ENCODE results near the gene NOS1AP.

NOS1AP gene

DNA sequence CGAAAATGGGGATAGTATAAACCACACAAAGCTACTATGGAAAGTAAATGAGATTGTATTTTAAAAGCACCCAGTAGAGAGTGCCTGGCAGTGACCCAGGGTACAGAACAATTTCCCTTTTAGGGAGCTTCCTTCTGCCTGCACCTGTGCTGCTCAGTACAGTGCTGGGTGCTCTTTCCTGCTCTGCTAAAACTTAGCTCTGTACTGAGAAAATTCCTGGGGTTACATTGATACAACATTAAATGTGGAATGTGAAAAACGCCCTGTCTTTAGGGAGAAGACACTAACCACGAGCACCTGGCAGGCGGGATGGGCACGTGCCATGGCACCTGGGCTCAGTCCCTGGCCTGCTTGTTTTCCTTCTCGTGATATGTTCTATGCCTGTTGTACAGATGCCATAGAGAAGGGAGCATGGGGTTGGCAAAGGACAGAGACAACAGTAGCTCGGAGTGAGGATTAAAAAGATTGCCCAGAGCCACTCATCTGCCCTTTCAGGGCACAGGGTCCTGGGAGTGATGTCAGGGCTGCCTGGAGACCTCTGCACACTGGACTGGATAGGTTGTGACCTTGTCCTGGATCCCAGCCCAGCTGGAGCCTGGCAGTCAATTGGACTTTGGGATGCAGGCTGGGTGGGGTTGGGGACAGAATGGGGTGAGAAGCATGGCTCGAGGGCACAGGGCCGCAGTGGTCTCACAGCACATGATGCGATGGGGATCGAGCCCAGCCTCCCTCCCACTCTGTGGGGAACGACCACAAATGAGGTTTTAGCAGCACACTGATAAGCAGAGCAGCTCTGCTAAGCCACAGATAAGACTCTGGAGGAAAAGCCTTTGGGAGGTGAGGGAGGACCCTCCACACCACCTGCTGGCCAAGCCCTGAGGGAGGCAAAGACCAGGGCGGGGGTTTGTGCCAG, 302.9 kb downstream of the NOS1AP start:
- Histone ChIP-seq H3K4me1 (ENCODE audit: control insufficient read depth, insufficient read depth, low read length) (no peaks in the 10 kb centered on the region), H3K9ac (ENCODE audit: low read depth, low read length) (no peak overlapping the region), H3K4me3 (ENCODE audit: low read depth, low read length) (no peak overlapping the region), H3K27me3 (ENCODE audit: control insufficient read depth, insufficient read depth, low read length) (no peaks in the 10 kb centered on the region), H3K9me3 (ENCODE audit: control insufficient read depth, insufficient read depth, low read length) (no peaks in the 10 kb centered on the region), H3K36me3 (ENCODE audit: control insufficient read depth, insufficient read depth, low read length) (peaks cover 8% of the 10 kb centered on the region)

DNA sequence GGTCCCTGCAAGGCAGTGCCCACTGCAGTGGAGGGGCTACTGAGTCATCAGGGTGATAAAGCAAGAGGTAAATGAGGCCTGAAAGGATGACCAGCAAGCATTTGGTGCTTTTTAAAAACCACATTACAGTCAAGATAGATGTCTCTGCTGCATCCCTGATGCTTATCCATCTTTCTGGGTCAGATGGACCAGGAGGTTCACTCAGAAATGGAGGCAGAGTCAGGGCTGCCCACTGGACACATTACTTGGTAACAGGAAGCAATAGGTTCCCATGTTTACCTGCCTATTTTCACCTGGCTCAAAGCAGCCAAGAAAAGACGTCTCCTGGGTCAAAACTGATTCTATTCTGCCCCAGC, 303.6 kb downstream of the NOS1AP start:
- no peak overlapping the region for H3K4me3 ChIP-seq (ENCODE audit: low read depth, low read length)
- no peaks in the 10 kb centered on the region for H3K4me1 ChIP-seq (ENCODE audit: control insufficient read depth, insufficient read depth, low read length)
- H3K9me3 ChIP-seq (ENCODE audit: control insufficient read depth, insufficient read depth, low read length): no peaks in the 10 kb centered on the region
- H3K36me3 ChIP-seq (ENCODE audit: control insufficient read depth, insufficient read depth, low read length): peaks cover 8% of the 10 kb centered on the region
- H3K9ac ChIP-seq (ENCODE audit: low read depth, low read length): no peak overlapping the region
- no peaks in the 10 kb centered on the region for H3K27me3 ChIP-seq (ENCODE audit: control insufficient read depth, insufficient read depth, low read length)

DNA sequence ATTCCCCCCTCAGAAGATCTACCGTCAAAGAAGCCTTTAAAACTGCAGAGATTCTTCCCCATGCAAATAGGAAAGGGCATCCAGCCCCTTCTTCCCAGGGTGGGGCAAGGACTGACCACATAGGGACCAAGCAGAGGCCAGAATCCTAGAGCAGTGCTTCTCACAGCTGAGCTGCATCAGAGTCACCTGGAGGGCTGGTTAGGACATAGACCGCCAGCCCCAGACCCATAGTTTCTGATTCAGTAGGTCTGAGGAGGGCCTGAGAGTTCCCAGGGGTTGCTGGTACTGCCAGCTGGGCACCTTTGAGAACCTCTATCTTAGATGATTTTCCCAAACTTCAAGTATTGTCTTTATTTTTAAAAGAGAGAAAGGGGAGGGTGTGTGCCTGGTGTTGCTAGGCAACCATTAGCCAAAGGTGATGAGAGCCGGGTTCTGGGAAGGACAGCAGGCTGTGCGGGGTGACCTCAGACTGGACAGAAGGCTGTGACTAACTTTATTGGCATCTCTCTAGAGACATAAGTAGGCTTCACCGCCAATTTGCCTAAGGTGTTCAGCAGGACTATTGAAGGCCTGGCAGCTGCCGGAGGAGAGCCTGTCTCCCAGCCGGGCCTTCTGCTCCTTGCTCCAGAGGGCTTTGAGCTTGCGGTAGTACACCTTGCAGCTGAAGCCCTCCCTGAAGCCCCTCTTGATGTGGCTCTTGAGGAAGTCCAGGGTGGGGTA, 304.2 kb downstream of the NOS1AP start:
- H3K4me1 ChIP-seq (ENCODE audit: control insufficient read depth, insufficient read depth, low read length): no peaks in the 10 kb centered on the region
- H3K27me3 ChIP-seq (ENCODE audit: control insufficient read depth, insufficient read depth, low read length): no peaks in the 10 kb centered on the region
- H3K36me3 ChIP-seq (ENCODE audit: control insufficient read depth, insufficient read depth, low read length): peaks cover 8% of the 10 kb centered on the region
- no peak overlapping the region for H3K9ac ChIP-seq (ENCODE audit: low read depth, low read length)
- no peak overlapping the region for H3K4me3 ChIP-seq (ENCODE audit: low read depth, low read length)
- no peaks in the 10 kb centered on the region for H3K9me3 ChIP-seq (ENCODE audit: control insufficient read depth, insufficient read depth, low read length)

DNA sequence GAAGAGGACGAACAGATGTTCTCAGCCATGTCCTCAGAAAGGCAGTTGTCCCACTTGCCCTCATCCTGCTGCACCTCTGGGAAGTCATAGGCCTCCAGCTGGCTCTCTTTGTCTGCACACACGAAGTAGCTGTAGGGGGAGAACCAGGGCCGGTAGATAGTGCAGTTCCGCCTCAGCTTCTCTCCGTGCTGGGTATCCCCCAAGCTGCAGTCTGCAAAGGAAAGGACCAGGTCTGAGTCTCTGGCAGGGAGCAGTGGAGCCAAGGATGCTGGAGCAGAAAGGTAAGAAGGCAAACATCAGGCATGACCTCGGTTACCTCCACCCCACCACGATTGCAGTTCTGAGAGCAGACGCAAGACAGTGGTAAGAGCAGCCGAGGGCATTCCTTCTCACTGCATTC, 304.9 kb downstream of the NOS1AP start:
- Histone ChIP-seq H3K9me3 (ENCODE audit: control insufficient read depth, insufficient read depth, low read length) (no peaks in the 10 kb centered on the region), H3K36me3 (ENCODE audit: control insufficient read depth, insufficient read depth, low read length) (peaks cover 8% of the 10 kb centered on the region), H3K4me1 (ENCODE audit: control insufficient read depth, insufficient read depth, low read length) (no peaks in the 10 kb centered on the region), H3K9ac (ENCODE audit: low read depth, low read length) (no peak overlapping the region), H3K27me3 (ENCODE audit: control insufficient read depth, insufficient read depth, low read length) (no peaks in the 10 kb centered on the region), H3K4me3 (ENCODE audit: low read depth, low read length) (no peak overlapping the region)

DNA sequence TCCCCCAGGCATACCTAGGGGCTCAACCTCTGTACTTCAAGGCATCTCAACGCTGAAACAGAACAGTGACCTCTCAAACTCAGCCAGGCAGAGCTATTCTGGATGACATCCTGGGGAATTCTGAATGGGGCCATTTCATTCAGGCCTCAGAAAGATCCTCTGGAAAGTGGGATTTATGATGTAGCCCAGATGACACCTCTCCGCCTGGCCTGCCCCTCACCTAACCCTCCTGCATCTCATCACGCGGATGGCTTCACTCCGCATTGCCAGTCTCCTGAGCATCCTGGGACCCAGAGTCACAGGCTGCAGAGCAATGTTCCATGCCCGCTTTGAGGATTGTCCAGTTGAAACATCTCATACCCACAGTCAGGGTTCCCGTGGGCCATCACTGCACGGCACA, 306.0 kb downstream of the NOS1AP start:
- H3K27me3 ChIP-seq (ENCODE audit: control insufficient read depth, insufficient read depth, low read length): no peaks in the 10 kb centered on the region
- no peaks in the 10 kb centered on the region for H3K9me3 ChIP-seq (ENCODE audit: control insufficient read depth, insufficient read depth, low read length)
- no peak overlapping the region for H3K4me3 ChIP-seq (ENCODE audit: low read depth, low read length)
- no peak overlapping the region for H3K9ac ChIP-seq (ENCODE audit: low read depth, low read length)
- peaks cover 8% of the 10 kb centered on the region for H3K36me3 ChIP-seq (ENCODE audit: control insufficient read depth, insufficient read depth, low read length)
- H3K4me1 ChIP-seq (ENCODE audit: control insufficient read depth, insufficient read depth, low read length): no peaks in the 10 kb centered on the region

DNA sequence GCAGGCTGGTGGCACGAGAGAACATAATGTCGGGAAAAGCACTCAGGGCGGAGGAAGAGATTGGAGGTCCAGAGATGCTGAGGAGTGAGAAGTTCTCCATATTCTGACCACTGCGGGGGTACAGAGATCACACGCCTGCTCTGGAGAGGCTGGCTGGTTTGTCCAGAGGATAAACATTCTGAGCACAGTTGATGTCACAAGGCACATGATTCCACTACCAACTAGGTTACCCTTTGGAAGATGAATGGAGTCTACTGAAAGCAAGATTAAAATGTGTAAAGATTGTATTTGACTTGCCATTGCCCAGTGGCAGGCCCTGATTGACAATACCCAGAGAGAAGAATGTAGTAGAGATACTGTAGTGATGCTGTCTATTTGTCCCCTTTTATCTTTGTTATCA, 307.2 kb downstream of the NOS1AP start, which contains the start of gene SPATA46:
TSS of gene SPATA46 (minus strand) at position 164 of the 400 bp plus-strand sequence. CDS start at position 100, 64 bp downstream.
- Histone ChIP-seq H3K9me3 (ENCODE audit: control insufficient read depth, insufficient read depth, low read length) (no peaks in the 10 kb centered on the region), H3K36me3 (ENCODE audit: control insufficient read depth, insufficient read depth, low read length) (peaks cover 8% of the 10 kb centered on the region), H3K9ac (ENCODE audit: low read depth, low read length) (no peak within 1 kb of the TSS), H3K27me3 (ENCODE audit: control insufficient read depth, insufficient read depth, low read length) (no peaks in the 10 kb centered on the region), H3K4me1 (ENCODE audit: control insufficient read depth, insufficient read depth, low read length) (no peaks in the 10 kb centered on the region), H3K4me3 (ENCODE audit: low read depth, low read length) (no peak within 1 kb of the TSS)

DNA sequence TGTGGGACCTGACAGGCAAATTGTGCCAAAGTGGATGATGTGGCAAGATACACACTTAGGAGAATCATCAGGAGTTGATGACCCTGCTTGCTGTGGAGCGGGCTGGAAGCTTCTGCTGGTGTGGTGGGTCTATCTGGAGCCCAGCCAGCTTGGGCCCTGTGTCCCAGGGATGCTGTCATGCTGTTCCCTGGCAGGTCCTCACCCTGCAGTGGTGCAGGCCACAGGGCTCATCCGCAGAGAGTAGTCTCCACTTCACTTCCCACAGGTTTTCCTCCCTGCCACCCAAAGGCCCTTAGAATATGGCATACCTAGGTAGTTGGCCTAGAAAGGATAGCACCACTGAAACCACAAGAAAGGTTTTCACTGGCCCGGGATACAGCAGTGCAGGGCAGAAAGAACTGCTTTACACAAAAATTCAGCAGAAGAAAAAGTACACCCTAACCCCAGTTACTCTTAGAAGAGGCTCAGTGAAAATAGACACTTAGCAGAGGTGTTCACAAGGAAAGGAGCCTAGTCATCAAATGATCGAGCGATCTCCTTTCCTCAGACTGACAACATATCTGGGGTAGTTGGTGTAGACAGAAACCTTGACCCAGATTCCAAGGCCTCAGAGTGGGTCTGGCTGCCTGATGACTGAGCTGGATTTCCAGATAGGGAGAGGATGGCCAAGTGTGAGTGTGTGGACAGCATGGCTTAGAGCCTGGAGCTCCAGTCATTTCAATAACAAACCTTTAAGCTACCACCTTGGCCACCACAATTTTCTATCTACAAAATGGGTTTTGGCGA, 310.8 kb downstream of the NOS1AP start:
- Histone ChIP-seq H3K36me3 (ENCODE audit: control insufficient read depth, insufficient read depth, low read length) (peaks cover 10% of the 10 kb centered on the region), H3K4me1 (ENCODE audit: control insufficient read depth, insufficient read depth, low read length) (no peaks in the 10 kb centered on the region), H3K4me3 (ENCODE audit: low read depth, low read length) (no peak overlapping the region), H3K9me3 (ENCODE audit: control insufficient read depth, insufficient read depth, low read length) (no peaks in the 10 kb centered on the region), H3K27me3 (ENCODE audit: control insufficient read depth, insufficient read depth, low read length) (no peaks in the 10 kb centered on the region), H3K9ac (ENCODE audit: low read depth, low read length) (no peak overlapping the region)

DNA sequence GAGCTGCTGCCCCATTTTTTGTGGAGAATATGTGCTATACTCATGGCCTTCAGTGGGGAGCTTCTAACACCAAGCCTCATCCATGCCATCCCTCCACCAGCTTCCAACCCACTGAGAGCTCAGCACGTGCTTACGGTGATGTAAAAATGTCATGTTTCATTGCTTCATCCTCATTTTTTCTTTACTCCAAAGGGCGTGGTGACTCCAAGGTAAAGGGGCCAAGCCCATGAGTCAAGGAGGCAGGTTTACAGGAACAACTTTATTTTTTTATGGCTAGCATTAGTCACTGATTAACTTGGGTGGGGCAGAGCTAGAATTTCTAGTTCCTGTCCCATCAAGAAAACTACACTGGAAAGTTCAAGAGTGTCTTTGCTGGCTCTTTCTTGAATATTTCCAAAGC, 311.9 kb downstream of the NOS1AP start, which contains the start of gene C1orf226:
TSS of gene C1orf226 (plus strand) at position 346 of the 400 bp plus-strand sequence. CDS start 174 bp downstream, outside the sequence.
- Histone ChIP-seq H3K9ac (ENCODE audit: low read depth, low read length) (no peak within 1 kb of the TSS), H3K9me3 (ENCODE audit: control insufficient read depth, insufficient read depth, low read length) (no peaks in the 10 kb centered on the region), H3K4me1 (ENCODE audit: control insufficient read depth, insufficient read depth, low read length) (no peaks in the 10 kb centered on the region)

DNA sequence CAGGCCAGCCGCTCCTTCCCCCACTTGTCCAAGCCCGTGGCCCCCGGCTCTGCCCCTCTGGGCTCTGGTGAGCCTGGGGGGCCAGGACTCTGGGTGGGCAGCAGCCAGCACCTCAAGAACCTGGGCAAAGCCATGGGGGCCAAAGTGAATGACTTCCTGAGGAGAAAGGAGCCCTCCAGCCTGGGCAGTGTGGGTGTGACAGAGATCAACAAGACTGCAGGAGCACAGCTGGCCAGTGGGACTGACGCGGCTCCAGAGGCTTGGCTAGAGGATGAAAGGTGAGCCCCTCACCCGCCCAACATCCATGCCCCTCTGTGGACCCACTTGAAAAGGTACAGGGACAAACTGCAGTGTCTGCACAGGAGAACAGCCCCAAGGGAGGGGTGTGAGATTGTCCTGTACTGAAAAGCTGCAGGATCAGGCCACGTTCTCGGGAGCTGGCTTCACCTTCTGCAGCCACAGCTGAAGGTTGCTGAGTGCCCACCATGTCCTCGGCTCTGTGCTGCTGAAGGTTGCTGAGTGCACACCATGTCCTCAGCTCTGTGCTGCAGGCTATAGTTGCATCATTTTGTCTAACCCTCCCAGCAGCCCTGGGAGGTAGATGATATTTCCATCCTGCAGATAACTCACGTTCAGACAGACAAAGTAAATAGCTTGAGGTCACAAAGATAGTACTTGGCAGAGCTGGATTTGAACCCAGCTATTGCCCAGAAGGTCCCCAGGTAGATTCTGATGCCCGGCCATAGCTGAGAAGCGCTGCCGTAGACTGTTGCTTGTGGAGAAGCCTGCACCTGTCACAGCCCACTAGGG, 312.7 kb downstream of the NOS1AP start:
- no peaks in the 10 kb centered on the region for H3K27me3 ChIP-seq (ENCODE audit: control insufficient read depth, insufficient read depth, low read length)
- no peak overlapping the region for H3K9ac ChIP-seq (ENCODE audit: low read depth, low read length)
- H3K9me3 ChIP-seq (ENCODE audit: control insufficient read depth, insufficient read depth, low read length): no peaks in the 10 kb centered on the region
- H3K4me3 ChIP-seq (ENCODE audit: low read depth, low read length): no peak overlapping the region
- peaks cover 10% of the 10 kb centered on the region for H3K36me3 ChIP-seq (ENCODE audit: control insufficient read depth, insufficient read depth, low read length)
- no peaks in the 10 kb centered on the region for H3K4me1 ChIP-seq (ENCODE audit: control insufficient read depth, insufficient read depth, low read length)

More for the DNA sequence above, 311.9 kb downstream of the NOS1AP start, which contains the start of gene C1orf226:
- H3K4me3 ChIP-seq (ENCODE audit: low read depth, low read length): no peak within 1 kb of the TSS
- no peaks in the 10 kb centered on the region for H3K27me3 ChIP-seq (ENCODE audit: control insufficient read depth, insufficient read depth, low read length)
- peaks cover 10% of the 10 kb centered on the region for H3K36me3 ChIP-seq (ENCODE audit: control insufficient read depth, insufficient read depth, low read length)

DNA sequence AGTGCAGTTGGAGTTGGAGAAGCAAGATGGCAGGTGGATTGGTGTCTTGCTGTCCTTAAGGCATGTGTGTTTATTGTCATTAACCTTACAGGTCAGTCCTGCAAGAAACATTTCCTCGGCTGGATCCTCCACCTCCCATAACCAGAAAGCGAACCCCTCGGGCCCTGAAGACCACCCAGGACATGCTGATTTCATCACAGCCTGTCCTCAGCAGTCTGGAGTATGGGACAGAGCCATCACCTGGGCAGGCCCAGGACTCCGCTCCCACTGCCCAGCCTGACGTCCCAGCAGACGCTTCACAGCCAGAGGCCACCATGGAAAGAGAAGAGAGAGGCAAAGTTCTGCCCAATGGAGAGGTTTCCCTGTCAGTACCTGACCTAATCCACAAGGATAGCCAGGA, 313.6 kb downstream of the NOS1AP start:
- H3K9me3 ChIP-seq (ENCODE audit: control insufficient read depth, insufficient read depth, low read length): no peaks in the 10 kb centered on the region
- no peaks in the 10 kb centered on the region for H3K4me1 ChIP-seq (ENCODE audit: control insufficient read depth, insufficient read depth, low read length)
- no peak overlapping the region for H3K9ac ChIP-seq (ENCODE audit: low read depth, low read length)
- no peak overlapping the region for H3K4me3 ChIP-seq (ENCODE audit: low read depth, low read length)
- peaks cover 10% of the 10 kb centered on the region for H3K36me3 ChIP-seq (ENCODE audit: control insufficient read depth, insufficient read depth, low read length)
- H3K27me3 ChIP-seq (ENCODE audit: control insufficient read depth, insufficient read depth, low read length): no peaks in the 10 kb centered on the region

DNA sequence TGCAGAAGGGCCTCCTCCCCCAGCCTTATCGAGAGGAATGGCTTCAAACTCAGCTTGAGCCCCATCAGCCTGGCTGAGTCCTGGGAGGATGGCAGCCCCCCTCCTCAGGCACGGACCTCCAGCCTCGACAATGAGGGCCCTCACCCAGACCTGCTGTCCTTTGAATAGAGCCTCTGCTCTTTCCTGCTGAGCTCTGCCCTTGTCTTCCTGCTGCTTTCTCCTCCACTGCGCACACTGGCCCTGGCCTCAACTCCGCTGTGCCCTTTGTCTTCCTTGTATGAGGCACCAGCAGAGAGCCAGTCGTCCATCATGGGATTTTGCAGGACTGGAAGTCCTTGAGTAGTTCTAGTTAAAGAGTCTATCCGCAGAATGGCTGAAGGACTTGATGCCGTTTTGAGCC, 314.0 kb downstream of the NOS1AP start:
- no peaks in the 10 kb centered on the region for H3K9me3 ChIP-seq (ENCODE audit: control insufficient read depth, insufficient read depth, low read length)
- H3K4me3 ChIP-seq (ENCODE audit: low read depth, low read length): no peak overlapping the region
- no peaks in the 10 kb centered on the region for H3K27me3 ChIP-seq (ENCODE audit: control insufficient read depth, insufficient read depth, low read length)
- no peak overlapping the region for H3K9ac ChIP-seq (ENCODE audit: low read depth, low read length)
- peaks cover 10% of the 10 kb centered on the region for H3K36me3 ChIP-seq (ENCODE audit: control insufficient read depth, insufficient read depth, low read length)
- no peaks in the 10 kb centered on the region for H3K4me1 ChIP-seq (ENCODE audit: control insufficient read depth, insufficient read depth, low read length)
